Skeletal muscle satellite cell (primary cell): Measurements from ENCODE around the gene DLGAP4.
A peak's percentile ranks its signal among the peaks of the same experiment; 100 is the strongest.
"Not testable (repeated sequence)": the region's sequence is repeated elsewhere in the genome, so short reads cannot be mapped to it uniquely, and the experiment has no call there.

Experiments used
- H3K27me3 ChIP-seq: 2 replicates; pipeline ENCODE4 v1.7.0; 2013; ENCODE audit warnings: low read length; ENCODE audit not compliant: control insufficient read depth, insufficient read depth
- H3K36me3 ChIP-seq: 2 replicates; pipeline ENCODE4 v1.7.0; 2013; ENCODE audit warnings: mild to moderate bottlenecking, control low read depth, low read length; ENCODE audit not compliant: insufficient read depth
- H3K4me1 ChIP-seq: 2 replicates; pipeline ENCODE4 v1.7.0; 2013; ENCODE audit warnings: low read length; ENCODE audit not compliant: control insufficient read depth, insufficient read depth
- H3K4me2 ChIP-seq: 2 replicates; pipeline ENCODE4 v1.7.0; 2013; ENCODE audit warnings: mild to moderate bottlenecking, low read length
- H3K4me3 ChIP-seq: 2 replicates; pipeline ENCODE4 v1.7.0; 2013; ENCODE audit warnings: low read length
- H3K9ac ChIP-seq: 2 replicates; pipeline ENCODE4 v1.7.0; 2013; ENCODE audit warnings: mild to moderate bottlenecking, low read depth, low read length, moderate library complexity
- H3K9me3 ChIP-seq: replicated peaks from 2 replicates; pipeline ENCODE4 v1.7.0; 2013; ENCODE audit warnings: mild to moderate bottlenecking, control low read depth, low read length

The DLGAP4 gene

DNA sequence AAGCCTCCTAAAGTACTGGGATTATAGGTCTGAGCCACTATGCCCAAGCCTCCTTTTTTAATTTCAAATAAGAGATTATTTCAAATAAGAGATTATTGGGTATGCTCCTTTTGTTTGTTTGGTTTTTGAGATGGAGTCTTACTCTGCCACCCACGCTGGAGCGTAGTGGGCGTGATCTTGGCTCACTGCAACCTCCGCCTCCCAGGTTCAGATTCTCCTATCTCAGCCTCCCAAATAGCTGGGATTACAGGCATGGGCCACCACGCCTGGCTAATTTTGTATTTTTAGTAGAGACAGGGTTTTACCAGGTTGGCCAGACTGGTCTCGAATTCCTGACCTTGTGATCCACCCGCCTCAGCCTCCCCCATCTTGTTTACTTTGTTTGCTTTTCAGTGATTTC is 216.3 kb downstream of the DLGAP4 start:
- H3K9me3 ChIP-seq, H3K4me2 ChIP-seq, H3K4me1 ChIP-seq, H3K27me3 ChIP-seq, H3K4me3 ChIP-seq, H3K9ac ChIP-seq: not testable (repeated sequence)
- H3K36me3 ChIP-seq = peaks cover 69% of the 10 kb centered on the region

DNA sequence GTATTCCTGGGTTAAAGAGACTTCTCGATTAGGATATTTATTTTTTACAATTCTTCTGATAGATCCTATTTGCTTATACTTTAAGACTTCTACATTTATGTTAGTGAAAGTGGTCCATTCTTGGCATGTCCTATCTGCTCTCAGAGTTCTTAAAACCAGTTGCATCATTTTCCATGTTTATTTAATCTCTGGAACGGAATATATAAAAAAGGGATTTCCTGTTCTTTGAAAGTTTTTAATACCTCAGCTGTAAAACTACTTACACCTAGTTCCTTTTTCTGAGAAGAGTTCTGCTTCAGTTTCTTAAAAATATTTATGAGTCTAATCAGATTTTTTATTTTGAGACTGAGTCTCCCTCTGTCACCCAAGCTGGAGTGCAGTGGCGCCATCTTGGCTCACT is 217.2 kb downstream of the DLGAP4 start:
- Histone ChIP-seq H3K4me3 (no peak overlapping the region), H3K9ac (no peak overlapping the region), H3K4me1 (peaks cover 8% of the 10 kb centered on the region), H3K27me3 (no peaks in the 10 kb centered on the region), H3K4me2 (no peak overlapping the region), H3K36me3 (peaks cover 69% of the 10 kb centered on the region), H3K9me3 (no peaks in the 10 kb centered on the region)

DNA sequence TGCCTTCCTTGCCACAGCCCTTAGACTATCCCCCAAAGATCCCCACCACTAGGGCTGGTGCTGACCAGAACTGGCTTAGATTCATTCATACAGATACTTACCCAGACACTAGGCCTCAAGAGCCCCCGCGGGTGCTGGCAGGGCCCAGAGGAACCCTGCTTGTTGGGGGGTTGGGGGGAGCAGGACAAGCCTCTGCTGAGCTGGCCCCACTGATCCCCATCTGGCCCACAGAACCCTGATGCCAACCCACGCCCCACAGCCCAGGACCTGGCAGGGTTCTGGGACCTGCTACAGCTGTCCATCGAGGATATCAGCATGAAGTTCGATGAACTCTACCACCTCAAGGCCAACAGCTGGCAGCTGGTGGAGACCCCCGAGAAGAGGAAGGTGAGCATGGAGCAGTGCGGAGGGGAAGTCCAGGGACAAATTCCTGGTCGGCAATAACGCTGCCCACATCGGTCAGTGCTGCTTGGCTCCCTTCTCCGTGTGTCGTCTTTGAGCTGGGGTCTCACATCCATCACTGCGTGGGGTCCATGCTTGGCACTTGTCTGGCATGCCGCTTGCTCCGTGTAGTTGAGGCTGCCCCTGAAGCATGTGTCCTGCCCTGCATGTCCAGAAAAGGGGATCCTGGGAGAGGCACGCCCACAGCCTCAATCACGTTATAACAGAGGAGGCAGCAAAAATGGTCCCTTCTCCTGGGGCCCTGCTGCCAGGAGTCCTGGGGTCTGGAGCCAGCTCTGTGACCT is 219.7 kb downstream of the DLGAP4 start:
- no peaks in the 10 kb centered on the region for H3K9me3 ChIP-seq
- no peak overlapping the region for H3K4me3 ChIP-seq
- H3K9ac ChIP-seq = no peak overlapping the region
- peaks cover 78% of the 10 kb centered on the region for H3K36me3 ChIP-seq
- no peak overlapping the region for H3K4me2 ChIP-seq
- H3K4me1 ChIP-seq = no peaks in the 10 kb centered on the region
- H3K27me3 ChIP-seq = no peaks in the 10 kb centered on the region

DNA sequence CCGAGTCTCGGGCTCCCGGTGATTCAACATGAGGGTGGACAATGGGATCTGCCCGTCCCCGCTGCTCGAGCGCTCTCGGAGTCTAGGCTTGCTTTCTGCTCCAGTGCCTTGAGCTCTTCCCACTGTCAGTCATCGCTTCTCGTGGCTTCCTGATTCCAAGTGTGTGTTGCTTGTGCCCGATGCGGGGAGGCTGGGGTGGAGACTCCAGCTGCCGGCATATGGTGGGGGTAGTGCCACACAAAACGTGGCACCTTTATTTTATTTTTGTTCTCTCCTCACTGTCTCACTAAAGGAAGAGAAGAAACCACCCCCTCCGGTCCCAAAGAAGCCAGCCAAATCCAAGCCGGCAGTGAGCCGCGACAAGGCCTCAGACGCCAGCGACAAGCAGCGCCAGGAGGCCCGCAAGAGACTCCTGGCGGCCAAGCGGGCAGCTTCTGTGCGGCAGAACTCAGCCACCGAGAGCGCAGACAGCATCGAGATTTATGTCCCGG is 220.4 kb downstream of the DLGAP4 start:
- H3K4me3 ChIP-seq = no peak overlapping the region
- H3K9me3 ChIP-seq = no peaks in the 10 kb centered on the region
- H3K4me1 ChIP-seq = no peaks in the 10 kb centered on the region
- no peak overlapping the region for H3K9ac ChIP-seq
- H3K4me2 ChIP-seq = no peak overlapping the region
- H3K27me3 ChIP-seq = no peaks in the 10 kb centered on the region
- H3K36me3 ChIP-seq = peaks cover 76% of the 10 kb centered on the region

DNA sequence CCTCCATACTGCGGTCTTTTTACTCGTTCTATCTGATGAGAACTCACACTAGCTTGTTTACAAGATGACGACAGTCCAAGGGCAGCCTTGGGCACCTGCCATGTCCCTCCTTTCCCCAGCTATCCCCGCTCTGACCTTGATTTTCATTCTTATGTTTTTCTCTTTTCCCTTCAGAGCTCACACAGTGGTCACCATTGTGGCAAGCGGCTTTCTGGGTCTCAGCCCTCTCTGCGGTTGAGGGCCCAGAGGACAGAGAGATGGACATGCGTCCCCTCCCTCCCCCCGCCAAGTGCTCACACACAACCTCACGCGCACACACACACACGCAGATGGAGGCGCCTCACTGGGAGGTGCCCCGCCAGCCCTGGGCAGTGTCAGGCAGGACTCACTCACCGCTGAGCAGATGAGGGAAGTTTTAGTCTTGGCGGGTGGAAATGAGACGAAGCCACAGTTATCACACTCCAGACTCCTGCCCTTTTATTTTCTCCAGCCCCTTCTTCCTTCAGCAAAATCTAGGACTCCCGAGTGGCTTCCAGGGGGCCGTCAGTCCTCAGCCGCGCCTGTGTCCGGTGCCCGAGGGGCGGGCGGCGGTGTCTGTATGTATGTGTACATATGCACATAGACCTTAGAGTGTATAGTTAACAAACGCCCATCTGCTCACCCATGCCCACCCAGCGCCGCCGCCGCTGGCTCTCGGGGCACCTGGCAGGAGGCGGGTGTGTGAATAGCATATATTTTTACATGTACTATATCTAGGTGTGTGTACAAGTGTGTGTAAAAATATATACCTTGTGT is 221.4 kb downstream of the DLGAP4 start:
- no peak overlapping the region for H3K4me3 ChIP-seq
- no peak overlapping the region for H3K4me2 ChIP-seq
- no peaks in the 10 kb centered on the region for H3K9me3 ChIP-seq
- H3K36me3 ChIP-seq = peaks cover 71% of the 10 kb centered on the region
- H3K9ac ChIP-seq = no peak overlapping the region
- H3K4me1 ChIP-seq = no peaks in the 10 kb centered on the region
- H3K27me3 ChIP-seq = no peaks in the 10 kb centered on the region

DNA sequence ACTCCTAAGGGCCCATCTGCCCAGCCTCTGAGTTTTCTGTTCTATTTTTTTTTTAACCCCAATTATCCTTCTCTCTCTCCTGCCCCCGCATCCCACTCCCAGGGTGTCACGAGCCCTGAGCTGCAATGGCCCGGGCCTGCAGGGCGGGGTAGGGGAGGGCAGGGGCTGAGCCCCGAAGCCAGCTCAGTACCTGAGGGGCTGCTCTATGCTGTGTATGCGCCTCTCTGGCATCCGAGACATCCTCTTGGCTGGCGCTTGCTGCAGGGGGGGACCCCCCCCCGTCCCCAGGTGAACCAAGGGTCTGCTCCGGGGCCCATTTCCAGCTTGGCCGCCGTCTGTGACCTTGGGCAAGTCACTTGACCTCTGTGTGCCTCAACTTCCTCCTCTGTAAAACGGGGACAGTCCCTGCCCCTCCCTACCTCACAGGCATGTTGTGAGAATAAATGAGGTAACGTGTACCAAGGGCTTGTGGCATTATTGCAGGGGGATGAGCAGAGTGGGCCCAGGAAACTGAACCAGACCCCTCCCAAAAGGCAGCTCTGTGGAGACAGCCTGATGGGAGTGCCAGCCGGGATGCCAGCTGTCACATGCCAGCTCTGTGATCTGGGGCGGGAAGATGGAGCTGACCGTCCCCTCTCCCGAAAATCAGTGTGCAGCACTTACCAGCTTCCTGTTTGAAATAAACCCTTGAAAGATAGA is 222.2 kb downstream of the DLGAP4 start:
- no peaks in the 10 kb centered on the region for H3K27me3 ChIP-seq
- no peaks in the 10 kb centered on the region for H3K4me1 ChIP-seq
- H3K36me3 ChIP-seq = peaks cover 65% of the 10 kb centered on the region
- H3K4me3 ChIP-seq = no peak overlapping the region
- no peaks in the 10 kb centered on the region for H3K9me3 ChIP-seq
- no peak overlapping the region for H3K4me2 ChIP-seq
- H3K9ac ChIP-seq = no peak overlapping the region

DNA sequence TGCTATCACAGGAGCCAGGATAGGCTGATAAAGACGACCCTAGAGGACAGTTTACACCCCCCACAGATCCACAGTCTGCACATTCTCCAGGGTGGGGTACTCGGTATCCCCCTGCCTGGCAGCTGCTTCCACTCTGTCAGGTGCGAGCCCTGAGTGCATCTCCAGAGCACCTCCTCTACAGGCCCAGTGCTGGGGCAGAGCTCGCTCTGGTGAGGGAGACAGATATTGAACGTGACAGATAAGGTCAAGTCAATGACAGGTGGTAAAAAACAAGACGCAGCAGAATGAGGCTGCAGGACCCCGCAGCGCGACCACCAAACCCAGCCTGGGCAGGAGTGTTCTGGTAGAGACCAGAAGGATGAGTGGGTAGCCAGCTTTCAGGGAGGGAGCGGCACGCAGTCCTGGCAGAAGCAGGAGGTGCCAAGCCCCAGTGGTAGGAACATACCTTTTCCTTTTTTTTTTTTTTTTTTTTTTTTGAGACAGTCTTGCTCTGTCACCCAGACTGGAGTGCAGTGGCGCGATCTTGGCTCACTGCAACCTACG is 222.8 kb downstream of the DLGAP4 start:
- Histone ChIP-seq H3K9ac (no peak overlapping the region), H3K36me3 (peaks cover 59% of the 10 kb centered on the region), H3K4me3 (no peak overlapping the region), H3K9me3 (no peaks in the 10 kb centered on the region), H3K4me2 (no peak overlapping the region), H3K27me3 (no peaks in the 10 kb centered on the region), H3K4me1 (no peaks in the 10 kb centered on the region)

DNA sequence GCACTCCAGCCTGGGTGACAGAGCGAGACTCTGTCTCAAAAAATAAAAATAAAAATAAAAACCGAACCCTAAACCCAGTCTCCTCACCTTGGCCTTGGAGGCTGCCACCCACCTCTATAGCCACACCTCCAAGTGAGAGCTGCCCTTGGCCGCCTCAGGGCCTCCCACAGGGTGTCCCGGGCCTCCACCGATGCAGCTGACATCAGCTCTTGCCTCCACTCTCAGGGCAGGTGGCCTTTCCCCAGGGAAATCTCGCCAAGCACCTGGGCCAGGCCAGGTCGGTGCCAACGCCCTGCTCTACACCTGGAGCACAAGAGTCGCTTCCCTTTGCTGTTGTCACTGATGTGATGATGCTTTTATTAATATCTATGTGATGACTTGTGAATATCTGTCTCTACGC is 226.2 kb downstream of the DLGAP4 start:
- Histone ChIP-seq H3K4me2 (no peak overlapping the region), H3K9ac (no peak overlapping the region), H3K36me3 (peaks cover 30% of the 10 kb centered on the region), H3K4me1 (no peaks in the 10 kb centered on the region), H3K9me3 (no peaks in the 10 kb centered on the region), H3K4me3 (no peak overlapping the region), H3K27me3 (no peaks in the 10 kb centered on the region)

DNA sequence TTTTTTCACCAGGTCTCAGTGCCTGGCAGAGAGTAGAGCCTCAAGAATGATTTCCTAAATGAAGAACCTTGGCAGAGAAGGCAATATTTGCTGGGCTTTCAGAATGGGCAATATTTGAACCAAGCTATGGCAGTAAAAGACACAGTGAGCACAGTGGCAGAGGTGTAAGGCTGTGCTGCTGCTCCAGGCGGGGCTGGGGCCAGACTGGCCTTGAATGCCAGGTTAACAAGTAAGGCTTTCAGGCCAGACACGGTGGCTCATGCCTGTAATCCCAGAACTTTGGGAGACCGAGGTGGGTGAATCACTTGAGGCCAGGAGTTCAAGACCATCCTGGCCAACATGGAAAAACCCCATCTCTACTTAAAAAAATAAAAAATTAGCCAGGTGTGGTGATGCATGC is 226.7 kb downstream of the DLGAP4 start:
- Histone ChIP-seq H3K9ac (no peak overlapping the region), H3K4me3 (no peak overlapping the region), H3K4me2 (no peak overlapping the region), H3K27me3 (no peaks in the 10 kb centered on the region), H3K36me3 (peaks cover 26% of the 10 kb centered on the region), H3K9me3 (no peaks in the 10 kb centered on the region), H3K4me1 (no peaks in the 10 kb centered on the region)

DNA sequence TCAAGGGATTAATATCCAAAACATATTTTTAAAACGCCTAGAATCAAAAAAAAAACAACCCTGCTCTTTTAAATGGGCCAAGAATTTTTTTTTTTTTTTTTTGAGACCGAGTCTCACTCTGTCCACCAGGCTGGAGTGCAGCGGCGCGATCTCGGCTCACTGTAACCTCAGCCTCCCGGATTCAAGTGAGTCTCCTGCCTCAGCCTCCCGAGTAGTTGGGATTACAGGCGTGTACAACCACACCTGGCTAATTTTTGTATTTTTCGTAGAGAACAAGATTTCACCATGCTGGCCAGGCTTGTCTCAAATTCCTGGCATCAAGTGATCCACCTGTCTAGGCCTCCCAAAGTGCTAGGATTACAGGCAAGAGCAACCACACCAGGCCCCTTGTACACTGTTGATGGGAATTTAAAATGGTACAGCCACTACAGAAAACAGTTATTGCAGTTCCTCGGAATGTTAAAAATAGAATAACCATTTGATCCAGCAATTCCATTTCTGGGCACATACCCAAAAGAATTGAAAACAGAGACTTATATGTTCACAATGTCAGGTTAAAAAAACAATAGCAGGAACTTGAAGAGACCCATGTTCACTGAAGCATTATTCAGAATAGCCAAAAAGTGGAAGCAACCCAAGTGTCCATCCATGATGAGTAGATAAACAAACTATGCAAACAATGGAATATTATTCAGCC is 232.0 kb downstream of the DLGAP4 start:
- no peaks in the 10 kb centered on the region for H3K36me3 ChIP-seq
- H3K4me3 ChIP-seq = no peak overlapping the region
- peak overlapping the region; percentile 25 for H3K4me2 ChIP-seq
- peaks cover 22% of the 10 kb centered on the region for H3K4me1 ChIP-seq
- H3K9ac ChIP-seq = peak overlapping the region; percentile 24
- no peaks in the 10 kb centered on the region for H3K9me3 ChIP-seq
- no peaks in the 10 kb centered on the region for H3K27me3 ChIP-seq
